SH-SY5Y (cell line): ENCODE measurements around the gene CDK19.

Experiments
- GATA2 ChIP-seq: IDR thresholded peaks from 2 replicates; pipeline ENCODE4 v1.6.1; 2011; ENCODE audit warnings: mild to moderate bottlenecking, low read depth, low read length
- GATA3 ChIP-seq: IDR thresholded peaks from 2 replicates; pipeline ENCODE4 v1.6.1; 2011; ENCODE audit warnings: low read depth, mild to moderate bottlenecking, low read length, moderate library complexity

GRCh38 chr6:110593637-110594036 is 221.6 kb downstream of the CDK19 start:
- TF ChIP-seq GATA2 (no peak), GATA3 (no peak)
